Activated T-cell treated with anti-CD3 and anti-CD28 coated beads, Interleukin-2, amount 50 U/mL, for 4 hours (primary cell): ENCODE results near the gene PAK5. TPM values are rescaled to one million over a fixed set of nuclear protein-coding genes. Genes with fewer than 3 reads are reported as not detected.

Experiments
- ATAC-seq, 2 donors: fragments of 200-7000 bp; cut with Tn5 transposase; one replicate each; pipeline ENCODE4 v1.10.0; 2021
- DNase-seq: peaks from one replicate; pipeline ENCODE4 v3.0.0-alpha.2; 2020
- H3K27me3 Mint-ChIP-seq: one replicate; pipeline ENCODE4 v1.8.0; 2021; ENCODE audit warnings: low read depth, mixed read lengths
- H3K36me3 Mint-ChIP-seq: one replicate; pipeline ENCODE4 v1.8.0; 2022; ENCODE audit warnings: mixed read lengths; ENCODE audit not compliant: insufficient read depth
- H3K4me1 Mint-ChIP-seq: one replicate; pipeline ENCODE4 v1.8.0; 2021; ENCODE audit warnings: low read depth, mixed read lengths
- H3K4me3 Mint-ChIP-seq: one replicate; pipeline ENCODE4 v1.8.0; 2021; ENCODE audit warnings: mild to moderate bottlenecking, moderate library complexity, mixed read lengths
- H3K9me3 Mint-ChIP-seq: one replicate; pipeline ENCODE4 v1.8.0; 2021; ENCODE audit warnings: mixed read lengths
- total RNA-seq, 3 donors: library from RNA; stranded (reverse); gene quantifications; one replicate each; pipeline ENCODE4 v1.2.1, GENCODE V29; 2021

PAK5 gene
- total RNA-seq, 3 donors from 2014 or later, result not detected

- no peaks in the 10 kb centered on the region for H3K4me1 Mint-ChIP-seq
- no peaks in the 10 kb centered on the region for H3K36me3 Mint-ChIP-seq
- no peak for DNase-seq
- no peak overlapping the region for H3K4me3 Mint-ChIP-seq
- no peak for ATAC-seq
- H3K27me3 Mint-ChIP-seq, result no peaks in the 10 kb centered on the region
- H3K9me3 Mint-ChIP-seq, result no peaks in the 10 kb centered on the region
Measured at GRCh38 chr20:9815632-9816031, 23.2 kb downstream of the PAK5 start.

- Mint-ChIP-seq H3K4me1 (no peaks in the 10 kb centered on the region), H3K27me3 (peaks cover 2% of the 10 kb centered on the region), H3K36me3 (no peaks in the 10 kb centered on the region), H3K4me3 (no peak overlapping the region), H3K9me3 (no peaks in the 10 kb centered on the region)
- DNase-seq (no peak), ATAC-seq (no peak)
Measured at GRCh38 chr20:9810738-9811137, 28.1 kb downstream of the PAK5 start.

- no peak overlapping the region for H3K4me3 Mint-ChIP-seq
- no peaks in the 10 kb centered on the region for H3K36me3 Mint-ChIP-seq
- H3K27me3 Mint-ChIP-seq, result peaks cover 2% of the 10 kb centered on the region
- no peak for DNase-seq
- no peak for ATAC-seq
- H3K4me1 Mint-ChIP-seq, result no peaks in the 10 kb centered on the region
- H3K9me3 Mint-ChIP-seq, result no peaks in the 10 kb centered on the region
Measured at GRCh38 chr20:9809271-9809670, 29.6 kb downstream of the PAK5 start.

- Mint-ChIP-seq H3K36me3 (no peaks in the 10 kb centered on the region), H3K27me3 (peaks cover 2% of the 10 kb centered on the region), H3K4me1 (no peaks in the 10 kb centered on the region), H3K4me3 (no peak overlapping the region), H3K9me3 (no peaks in the 10 kb centered on the region)
- DNase-seq (no peak), ATAC-seq (no peak)
Measured at GRCh38 chr20:9808166-9808565, 30.7 kb downstream of the PAK5 start.

- H3K4me1 Mint-ChIP-seq, result no peaks in the 10 kb centered on the region
- H3K9me3 Mint-ChIP-seq, result no peaks in the 10 kb centered on the region
- H3K36me3 Mint-ChIP-seq, result no peaks in the 10 kb centered on the region
- DNase-seq, result no peak
- peaks cover 2% of the 10 kb centered on the region for H3K27me3 Mint-ChIP-seq
- no peak for ATAC-seq
- H3K4me3 Mint-ChIP-seq, result no peak overlapping the region
Measured at GRCh38 chr20:9807136-9807535, 31.7 kb downstream of the PAK5 start.

- no peaks in the 10 kb centered on the region for H3K4me1 Mint-ChIP-seq
- H3K9me3 Mint-ChIP-seq, result peaks cover 8% of the 10 kb centered on the region
Measured at GRCh38 chr20:9800421-9800820, 38.5 kb downstream of the PAK5 start.

GRCh38 chr20:9794831-9795230, 44.0 kb downstream of the PAK5 start:
- Mint-ChIP-seq H3K4me1 (no peaks in the 10 kb centered on the region), H3K27me3 (no peaks in the 10 kb centered on the region), H3K36me3 (no peaks in the 10 kb centered on the region), H3K4me3 (no peak overlapping the region), H3K9me3 (peaks cover 14% of the 10 kb centered on the region)
- ATAC-seq (no peak), DNase-seq (no peak)

More at GRCh38 chr20:9800421-9800820, 38.5 kb downstream of the PAK5 start:
- Mint-ChIP-seq H3K27me3 (no peaks in the 10 kb centered on the region), H3K36me3 (no peaks in the 10 kb centered on the region), H3K4me3 (no peak overlapping the region)
- DNase-seq, result no peak
- ATAC-seq, result no peak

- no peaks in the 10 kb centered on the region for H3K36me3 Mint-ChIP-seq
- DNase-seq (no peak), ATAC-seq (no peak)
- H3K27me3 Mint-ChIP-seq, result no peaks in the 10 kb centered on the region
- peaks cover 17% of the 10 kb centered on the region for H3K9me3 Mint-ChIP-seq
- H3K4me3 Mint-ChIP-seq, result no peak overlapping the region
- no peaks in the 10 kb centered on the region for H3K4me1 Mint-ChIP-seq
Measured at GRCh38 chr20:9792674-9793073, 46.2 kb downstream of the PAK5 start.

GRCh38 chr20:9789131-9789530, 49.7 kb downstream of the PAK5 start:
- Mint-ChIP-seq H3K4me1 (no peaks in the 10 kb centered on the region), H3K27me3 (no peaks in the 10 kb centered on the region), H3K9me3 (peaks cover 9% of the 10 kb centered on the region), H3K36me3 (no peaks in the 10 kb centered on the region), H3K4me3 (no peak overlapping the region)
- ATAC-seq, result no peak
- DNase-seq, result no peak

- DNase-seq (no peak), ATAC-seq (no peak)
- Mint-ChIP-seq H3K4me3 (no peak overlapping the region), H3K27me3 (no peaks in the 10 kb centered on the region), H3K36me3 (no peaks in the 10 kb centered on the region), H3K9me3 (no peaks in the 10 kb centered on the region), H3K4me1 (no peaks in the 10 kb centered on the region)
Measured at GRCh38 chr20:9775176-9775575, 63.7 kb downstream of the PAK5 start.

- no peak overlapping the region for H3K4me3 Mint-ChIP-seq
- H3K9me3 Mint-ChIP-seq, result no peaks in the 10 kb centered on the region
- ATAC-seq, result no peak
- no peak for DNase-seq
- H3K4me1 Mint-ChIP-seq, result no peaks in the 10 kb centered on the region
- no peaks in the 10 kb centered on the region for H3K27me3 Mint-ChIP-seq
- H3K36me3 Mint-ChIP-seq, result no peaks in the 10 kb centered on the region
Measured at GRCh38 chr20:9769954-9770353, 68.9 kb downstream of the PAK5 start.

- no peaks in the 10 kb centered on the region for H3K36me3 Mint-ChIP-seq
- no peak for DNase-seq
- H3K4me3 Mint-ChIP-seq, result no peak overlapping the region
- no peaks in the 10 kb centered on the region for H3K4me1 Mint-ChIP-seq
- peaks cover 13% of the 10 kb centered on the region for H3K9me3 Mint-ChIP-seq
- ATAC-seq, result no peak
- H3K27me3 Mint-ChIP-seq, result no peaks in the 10 kb centered on the region
Measured at GRCh38 chr20:9761476-9761875, 77.4 kb downstream of the PAK5 start.

- Mint-ChIP-seq H3K4me3 (no peak overlapping the region), H3K36me3 (no peaks in the 10 kb centered on the region), H3K9me3 (peaks cover 13% of the 10 kb centered on the region), H3K4me1 (no peaks in the 10 kb centered on the region), H3K27me3 (no peaks in the 10 kb centered on the region)
- ATAC-seq, result no peak
- no peak for DNase-seq
Measured at GRCh38 chr20:9759392-9759791, 79.5 kb downstream of the PAK5 start.

GRCh38 chr20:9758752-9759151, 80.1 kb downstream of the PAK5 start:
- Mint-ChIP-seq H3K36me3 (no peaks in the 10 kb centered on the region), H3K4me3 (no peak overlapping the region), H3K4me1 (no peaks in the 10 kb centered on the region), H3K27me3 (no peaks in the 10 kb centered on the region), H3K9me3 (peaks cover 13% of the 10 kb centered on the region)
- no peak for DNase-seq
- no peak for ATAC-seq

GRCh38 chr20:9756660-9757059, 82.2 kb downstream of the PAK5 start:
- ATAC-seq, result no peak
- Mint-ChIP-seq H3K9me3 (peaks cover 10% of the 10 kb centered on the region), H3K27me3 (no peaks in the 10 kb centered on the region), H3K4me1 (no peaks in the 10 kb centered on the region), H3K4me3 (no peak overlapping the region), H3K36me3 (no peaks in the 10 kb centered on the region)
- DNase-seq, result no peak

- no peak for DNase-seq
- Mint-ChIP-seq H3K9me3 (peaks cover 9% of the 10 kb centered on the region), H3K27me3 (no peaks in the 10 kb centered on the region), H3K36me3 (no peaks in the 10 kb centered on the region), H3K4me3 (no peak overlapping the region), H3K4me1 (no peaks in the 10 kb centered on the region)
- no peak for ATAC-seq
Measured at GRCh38 chr20:9755301-9755700, 83.6 kb downstream of the PAK5 start.
